ENCODE results near the gene ZNF276.
A peak's percentile ranks its signal among the peaks of the same experiment; 100 is the strongest.
"Not testable (repeated sequence)": the region's sequence is repeated elsewhere in the genome, so short reads cannot be mapped to it uniquely, and the experiment has no call there.

ZNF276 gene

DNA sequence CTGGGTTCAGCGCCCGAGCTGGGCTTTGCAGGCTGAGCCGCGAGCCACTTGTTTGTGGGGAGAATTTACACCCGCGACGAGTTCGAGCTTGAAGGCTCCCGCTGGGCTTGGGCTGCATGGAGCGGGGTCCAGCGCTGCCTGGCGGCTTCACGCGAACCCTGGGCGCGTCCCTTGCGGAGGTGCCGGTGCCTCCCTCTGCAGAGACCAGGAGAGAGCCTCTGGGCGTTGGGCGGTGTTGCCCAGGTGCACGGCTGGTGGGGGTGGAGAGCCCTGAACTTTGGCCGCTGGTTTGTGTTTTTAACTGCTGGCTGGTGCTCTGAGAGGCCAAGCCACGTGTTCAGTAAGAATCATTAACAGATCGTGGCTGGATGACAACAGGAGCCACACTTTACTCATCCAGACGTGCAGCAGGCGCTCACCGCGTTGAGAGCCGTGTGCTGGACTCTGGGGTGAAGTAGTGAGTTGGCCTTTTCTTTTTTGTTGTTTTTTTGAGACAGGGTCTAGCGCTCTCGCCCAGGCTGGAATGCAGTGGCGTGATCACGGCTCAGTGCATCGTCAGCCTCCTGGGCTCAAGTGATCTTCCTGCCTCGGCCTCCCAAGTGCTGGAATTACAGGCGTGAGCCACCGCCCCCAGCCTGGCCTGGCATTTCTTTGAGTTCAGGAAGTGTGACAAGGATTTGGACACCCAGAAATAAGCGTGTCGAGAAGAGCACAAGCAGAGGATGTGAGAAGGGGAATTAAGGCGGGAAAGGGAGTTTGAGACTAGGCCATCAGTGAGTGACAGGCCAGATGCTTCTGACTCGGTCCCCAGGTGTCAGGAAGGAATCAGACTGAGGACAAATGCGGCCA lies 34.0 kb upstream of the ZNF276 start:
- POLR2A ChIA-PET (ENCODE audit: low non-redundant PET): interaction anchor here (1.2 to 2.0 kb wide), 2 partner anchors 9 to 16 kb away, joined by 3 to 5 read pairs; no protein-coding TSS in a partner anchor
- peak; percentile 32 for DNase-seq (ENCODE audit: low spot score)
- TF ChIP-seq, protein P1, sequence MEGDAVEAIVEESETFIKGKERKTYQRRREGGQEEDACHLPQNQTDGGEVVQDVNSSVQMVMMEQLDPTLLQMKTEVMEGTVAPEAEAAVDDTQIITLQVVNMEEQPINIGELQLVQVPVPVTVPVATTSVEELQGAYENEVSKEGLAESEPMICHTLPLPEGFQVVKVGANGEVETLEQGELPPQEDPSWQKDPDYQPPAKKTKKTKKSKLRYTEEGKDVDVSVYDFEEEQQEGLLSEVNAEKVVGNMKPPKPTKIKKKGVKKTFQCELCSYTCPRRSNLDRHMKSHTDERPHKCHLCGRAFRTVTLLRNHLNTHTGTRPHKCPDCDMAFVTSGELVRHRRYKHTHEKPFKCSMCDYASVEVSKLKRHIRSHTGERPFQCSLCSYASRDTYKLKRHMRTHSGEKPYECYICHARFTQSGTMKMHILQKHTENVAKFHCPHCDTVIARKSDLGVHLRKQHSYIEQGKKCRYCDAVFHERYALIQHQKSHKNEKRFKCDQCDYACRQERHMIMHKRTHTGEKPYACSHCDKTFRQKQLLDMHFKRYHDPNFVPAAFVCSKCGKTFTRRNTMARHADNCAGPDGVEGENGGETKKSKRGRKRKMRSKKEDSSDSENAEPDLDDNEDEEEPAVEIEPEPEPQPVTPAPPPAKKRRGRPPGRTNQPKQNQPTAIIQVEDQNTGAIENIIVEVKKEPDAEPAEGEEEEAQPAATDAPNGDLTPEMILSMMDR (conservative IDR thresholded peaks at IDR 0.05; ENCODE audit: low read depth): no peak
- CTCF ChIA-PET: interaction anchor here (0.7 kb wide), 1 partner anchor 14 kb away, joined by 4 read pairs; the partner anchor contains the start of gene SPATA2L
- H3K27ac ChIP-seq: peak overlapping the region; percentile 92

DNA sequence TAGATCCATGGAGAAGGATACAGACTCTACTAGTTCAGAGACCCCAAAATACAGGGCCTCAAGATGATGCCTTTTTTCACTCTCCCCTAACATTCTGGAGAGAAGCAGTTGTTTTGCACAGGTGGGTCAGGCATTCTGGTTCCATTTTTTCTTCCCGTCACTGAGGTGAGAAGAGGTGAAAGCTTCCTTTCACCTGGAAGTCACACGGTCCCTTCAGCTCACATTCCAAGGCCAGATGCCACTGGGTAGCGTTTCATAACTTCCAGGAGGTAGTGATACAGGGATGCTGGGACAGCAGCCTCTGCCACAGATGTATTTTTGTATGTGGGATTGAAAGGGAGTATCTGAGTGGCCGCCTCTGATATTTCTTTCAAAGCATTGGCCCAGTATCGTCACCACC lies 32.9 kb upstream of the ZNF276 start:
- peak overlapping the region; percentile 92 for H3K27ac ChIP-seq
- CTCF ChIA-PET: no interaction called here
- POLR2A ChIA-PET (ENCODE audit: low non-redundant PET): interaction anchor here (0.9 kb wide), 1 partner anchor 10 kb away, joined by 3 read pairs; no protein-coding TSS in a partner anchor
- TF ChIP-seq, protein P1 (conservative IDR thresholded peaks at IDR 0.05; ENCODE audit: low read depth): no peak
- DNase-seq (ENCODE audit: low spot score): no peak

DNA sequence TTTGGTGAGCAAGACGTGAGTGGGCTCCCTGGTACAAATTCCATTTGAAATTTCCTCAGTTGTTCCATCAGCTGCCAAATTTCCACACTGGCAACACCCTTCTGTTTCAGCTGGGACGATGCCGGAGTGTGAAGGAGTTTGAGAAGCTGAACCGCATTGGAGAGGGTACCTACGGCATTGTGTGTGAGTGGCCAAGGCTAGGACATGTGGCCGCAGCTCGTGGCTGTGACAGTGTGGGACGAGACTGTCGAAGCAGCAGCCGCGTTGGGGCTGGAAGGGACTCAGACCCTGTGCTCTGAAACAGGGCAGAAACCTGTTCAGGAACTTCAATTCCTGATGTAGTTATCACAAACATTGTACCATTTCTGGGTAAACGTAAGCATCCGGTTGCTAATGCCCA lies 32.2 kb upstream of the ZNF276 start:
- ChIA-PET CTCF (no interaction called here), POLR2A (ENCODE audit: low non-redundant PET) (interaction anchor here (0.9 kb wide), 1 partner anchor 9 kb away, joined by 3 read pairs; no protein-coding TSS in a partner anchor)
- DNase-seq (ENCODE audit: low spot score): no peak
- peak overlapping the region; percentile 92 for H3K27ac ChIP-seq
- TF ChIP-seq, protein P1 (conservative IDR thresholded peaks at IDR 0.05; ENCODE audit: low read depth): no peak

DNA sequence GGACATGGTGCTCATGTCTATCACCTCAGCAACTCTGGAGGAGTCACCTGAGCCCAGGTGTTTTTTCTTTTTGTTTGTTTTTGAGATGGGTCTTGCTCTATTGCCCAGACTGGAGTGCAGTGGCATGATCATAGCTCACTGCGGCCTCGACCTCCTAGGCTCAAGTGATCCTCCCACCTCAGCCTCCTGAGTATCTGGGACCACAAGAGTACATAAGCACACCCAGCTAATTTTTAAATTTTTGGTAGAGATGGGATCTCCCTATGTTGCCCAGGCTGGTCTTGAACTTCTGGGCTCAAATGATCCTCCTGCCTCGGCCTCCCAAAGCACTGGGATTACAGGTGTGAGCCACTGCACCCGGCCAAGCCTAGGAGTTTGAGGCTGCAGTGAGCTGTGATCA lies 31.7 kb upstream of the ZNF276 start:
- CTCF ChIA-PET; POLR2A ChIA-PET (ENCODE audit: low non-redundant PET); H3K27ac ChIP-seq; DNase-seq (ENCODE audit: low spot score): not testable (repeated sequence)

DNA sequence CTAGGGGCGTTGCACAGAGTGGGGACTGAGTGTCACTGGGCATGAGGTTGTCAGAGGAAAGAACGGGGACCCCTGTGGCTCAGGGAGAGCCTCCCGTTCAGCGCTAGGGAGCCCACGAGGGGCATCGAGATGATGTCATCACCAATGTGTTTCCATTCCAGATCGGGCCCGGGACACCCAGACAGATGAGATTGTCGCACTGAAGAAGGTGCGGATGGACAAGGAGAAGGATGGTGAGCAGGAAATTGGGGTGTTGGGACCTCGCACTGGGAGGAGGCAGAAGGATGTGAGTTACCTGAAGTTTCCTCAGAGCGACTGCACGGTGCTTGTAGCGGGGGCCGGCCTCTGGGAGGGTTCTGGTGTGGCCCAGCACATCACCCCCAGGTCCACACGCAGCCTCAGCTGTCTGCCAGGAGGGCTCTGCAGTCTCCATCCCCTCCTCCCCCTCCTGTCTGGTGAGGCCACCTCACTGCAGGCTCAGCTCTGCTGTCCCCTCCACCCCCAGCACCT lies 30.9 kb upstream of the ZNF276 start:
- DNase-seq (ENCODE audit: low spot score): no peak
- CTCF ChIA-PET: no interaction called here
- TF ChIP-seq, protein P1 (conservative IDR thresholded peaks at IDR 0.05; ENCODE audit: low read depth): no peak
- no peak overlapping the region for H3K27ac ChIP-seq
- POLR2A ChIA-PET (ENCODE audit: low non-redundant PET): no interaction called here

DNA sequence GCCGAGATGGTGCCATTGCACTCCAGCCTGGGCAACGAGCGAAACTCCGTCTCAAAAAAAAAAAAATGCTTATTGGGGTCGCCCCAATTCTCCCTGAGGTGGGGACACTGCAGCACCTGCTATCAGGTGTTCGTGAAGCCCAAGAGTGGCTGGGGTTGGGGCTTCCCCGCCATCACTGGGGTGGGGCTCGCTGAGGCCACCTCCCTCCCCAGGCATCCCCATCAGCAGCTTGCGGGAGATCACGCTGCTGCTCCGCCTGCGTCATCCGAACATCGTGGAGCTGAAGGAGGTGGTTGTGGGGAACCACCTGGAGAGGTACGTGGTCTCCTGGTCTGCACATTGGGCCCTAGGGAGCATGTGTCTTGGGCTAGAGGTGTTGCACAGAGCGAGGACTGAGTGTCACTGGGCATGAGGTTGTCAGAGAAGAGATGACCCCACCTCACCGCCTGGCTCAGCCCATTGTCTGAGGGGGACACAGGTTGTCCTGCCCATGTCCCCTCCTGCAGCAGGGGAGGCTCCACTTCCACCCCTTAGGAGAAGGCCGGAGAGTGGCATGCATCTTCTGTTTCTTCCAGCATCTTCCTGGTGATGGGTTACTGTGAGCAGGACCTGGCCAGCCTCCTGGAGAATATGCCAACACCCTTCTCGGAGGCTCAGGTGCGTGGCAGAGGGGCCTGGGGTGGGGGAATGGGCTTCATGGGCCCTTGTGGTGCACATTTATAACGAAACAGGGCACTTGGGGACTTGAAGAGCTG lies 29.9 kb upstream of the ZNF276 start:
- POLR2A ChIA-PET (ENCODE audit: low non-redundant PET): no interaction called here
- H3K27ac ChIP-seq: no peak overlapping the region
- TF ChIP-seq, protein P1 (conservative IDR thresholded peaks at IDR 0.05; ENCODE audit: low read depth): no peak
- CTCF ChIA-PET: interaction anchor here (0.7 kb wide), 1 partner anchor 8 kb away, joined by 4 read pairs; no protein-coding TSS in a partner anchor
- DNase-seq (ENCODE audit: low spot score): no peak
